Measurements from ENCODE around the gene ANO1. TPM values are rescaled to one million over a fixed set of nuclear protein-coding genes. Genes with fewer than 3 reads are reported as not detected.

ANO1 gene
- total RNA-seq, 1 experiment from 2014 or later: 184 TPM

DNA sequence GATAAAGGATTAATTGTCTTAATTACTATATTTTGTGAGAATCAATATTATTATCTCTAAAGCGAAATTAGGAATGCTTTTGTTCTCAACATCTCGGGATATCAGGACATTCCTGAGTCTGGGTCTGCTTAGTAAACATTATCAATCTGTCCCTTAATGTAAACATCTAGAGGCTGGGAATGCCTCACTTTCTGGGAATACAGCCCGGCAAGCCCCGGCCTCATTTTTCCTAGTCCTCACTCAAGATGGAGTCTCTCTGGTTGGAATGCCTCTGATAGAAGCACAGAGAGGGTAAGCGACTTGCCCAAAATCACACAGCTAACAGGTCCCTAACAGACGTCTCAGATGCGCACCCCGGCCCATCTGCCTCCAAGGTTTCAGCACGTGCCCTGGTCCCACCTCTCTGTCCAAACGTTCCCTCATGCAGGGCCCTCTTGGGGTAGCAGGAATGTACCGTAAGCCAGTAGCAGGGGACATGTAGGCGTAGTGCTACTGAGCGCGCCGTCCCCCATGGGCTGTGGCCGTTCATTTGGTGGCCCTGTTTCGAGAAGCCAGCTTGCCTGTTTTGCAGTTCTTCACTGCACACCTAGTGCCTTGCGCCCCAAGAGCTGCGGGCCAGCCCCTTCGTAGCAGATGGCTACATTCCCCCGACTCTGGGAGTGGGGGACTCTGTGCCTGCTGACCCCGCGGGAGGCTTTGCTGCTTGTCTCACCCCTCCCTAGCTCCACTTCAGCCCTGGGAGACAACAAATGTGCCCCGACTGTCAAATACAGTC, 62.8 kb downstream of the ANO1 start:
- no peaks in the 10 kb centered on the region for H3K9me2 ChIP-seq (replicated peaks; ENCODE audit: low read length)
- H3K36me3 ChIP-seq (ENCODE audit: low read depth, low read length): peaks cover 41% of the 10 kb centered on the region
- H3K4me3 ChIP-seq (ENCODE audit: low read length): no peak overlapping the region
- H3K27me3 ChIP-seq (ENCODE audit: low read length): no peaks in the 10 kb centered on the region
- H3K79me2 ChIP-seq (ENCODE audit: low read length): no peaks in the 10 kb centered on the region
- intact Hi-C loops (cut with micrococcal nuclease): loop anchor here (5.0 kb wide), 1 partner anchor 224 kb away; no protein-coding TSS in a partner anchor
- DNase-seq (no peak), ATAC-seq (no peak)
- no peaks in the 10 kb centered on the region for H4K20me1 ChIP-seq (ENCODE audit: low read length)
- H3K4me2 ChIP-seq (ENCODE audit: low read length): no peak overlapping the region
- CTCF ChIA-PET: no interaction called here
- POLR2A ChIA-PET (ENCODE audit: unreplicated experiment): no interaction called here
- H3F3A ChIP-seq (ENCODE audit: low read length, unreplicated experiment): peaks cover 5% of the 10 kb centered on the region
- no TSS peak for BruUV-seq (replicated peaks)
- peaks cover 33% of the 10 kb centered on the region for H3K4me1 ChIP-seq (ENCODE audit: insufficient read depth, low read length)
- TF ChIP-seq EZH2 (IDR thresholded peaks at IDR 0.05; ENCODE audit: low read length, unreplicated experiment): no peak
- peak overlapping the region; percentile 62 for H3K27ac ChIP-seq (ENCODE audit: low read length)
- 0 out of 2 replicates have a peak overlapping the region, but pooled peaks have one; percentile 9 for H3K9ac ChIP-seq (ENCODE audit: low read length)
- no peaks in the 10 kb centered on the region for H3K9me3 ChIP-seq (ENCODE audit: low read length)
- no peak overlapping the region for H2AFZ ChIP-seq (ENCODE audit: low read length)

DNA sequence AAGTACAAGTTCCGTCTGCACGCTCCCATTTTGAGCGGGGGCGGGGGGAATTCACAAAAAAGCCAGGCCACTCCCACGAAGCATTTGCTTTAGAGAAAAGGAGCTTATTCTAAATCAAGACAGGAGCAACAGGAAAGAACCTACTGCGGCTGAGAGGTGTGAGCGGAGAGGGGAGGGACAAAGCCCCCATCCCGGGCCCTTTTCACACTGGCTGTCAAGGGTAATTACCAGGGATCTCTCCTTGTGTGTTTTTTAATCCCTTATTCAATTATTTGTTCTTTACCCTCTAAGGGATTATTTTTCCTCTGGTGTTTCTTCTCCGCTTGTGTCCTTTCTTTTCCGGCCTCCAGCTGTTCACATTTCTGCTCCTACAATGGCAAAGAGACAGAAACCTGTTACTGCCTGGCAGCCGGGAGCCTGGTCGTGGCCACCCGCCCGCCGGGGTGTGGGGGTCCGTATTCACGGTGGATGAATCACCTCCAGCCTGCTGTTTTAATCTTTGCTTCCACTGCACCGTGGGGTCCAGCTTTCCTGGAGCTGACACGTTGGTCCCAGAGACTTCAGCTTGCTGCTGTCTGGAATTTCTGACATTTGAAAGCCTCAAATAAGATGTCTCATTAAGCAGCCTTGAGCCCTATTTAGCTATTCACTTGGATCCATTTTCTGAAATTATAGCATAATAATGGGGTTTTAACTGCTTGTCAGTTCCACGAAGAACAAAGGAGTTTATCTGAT, 63.5 kb downstream of the ANO1 start:
- ChIA-PET POLR2A (ENCODE audit: unreplicated experiment) (no interaction called here), CTCF (interaction anchor here (0.5 kb wide), 1 partner anchor 35 kb away, joined by 19 read pairs; no protein-coding TSS in a partner anchor)
- Histone ChIP-seq H3K36me3 (ENCODE audit: low read depth, low read length) (peaks cover 34% of the 10 kb centered on the region), H3K9ac (ENCODE audit: low read length) (peak overlapping the region; percentile 9; the same call in 1 of the 2 replicates), H3K4me1 (ENCODE audit: insufficient read depth, low read length) (peaks cover 33% of the 10 kb centered on the region), H3K4me2 (ENCODE audit: low read length) (peak overlapping the region; percentile 10; the same call in 1 of the 2 replicates), H2AFZ (ENCODE audit: low read length) (no peak overlapping the region), H3K79me2 (ENCODE audit: low read length) (no peaks in the 10 kb centered on the region), H3K9me3 (ENCODE audit: low read length) (no peaks in the 10 kb centered on the region), H4K20me1 (ENCODE audit: low read length) (no peaks in the 10 kb centered on the region), H3K9me2 (replicated peaks; ENCODE audit: low read length) (no peaks in the 10 kb centered on the region), H3K4me3 (ENCODE audit: low read length) (no peak overlapping the region; the same call in 1 of the 2 replicates), H3K27me3 (ENCODE audit: low read length) (no peaks in the 10 kb centered on the region), H3F3A (ENCODE audit: low read length, unreplicated experiment) (peaks cover 5% of the 10 kb centered on the region), H3K27ac (ENCODE audit: low read length) (peak overlapping the region; percentile 62)
- intact Hi-C loops (cut with micrococcal nuclease): loop anchor here (5.0 kb wide), 1 partner anchor 224 kb away; no protein-coding TSS in a partner anchor
- DNase-seq (no peak), ATAC-seq (peak; percentile 9; the same call in 1 of the 2 replicates)
- TF ChIP-seq, protein P1, sequence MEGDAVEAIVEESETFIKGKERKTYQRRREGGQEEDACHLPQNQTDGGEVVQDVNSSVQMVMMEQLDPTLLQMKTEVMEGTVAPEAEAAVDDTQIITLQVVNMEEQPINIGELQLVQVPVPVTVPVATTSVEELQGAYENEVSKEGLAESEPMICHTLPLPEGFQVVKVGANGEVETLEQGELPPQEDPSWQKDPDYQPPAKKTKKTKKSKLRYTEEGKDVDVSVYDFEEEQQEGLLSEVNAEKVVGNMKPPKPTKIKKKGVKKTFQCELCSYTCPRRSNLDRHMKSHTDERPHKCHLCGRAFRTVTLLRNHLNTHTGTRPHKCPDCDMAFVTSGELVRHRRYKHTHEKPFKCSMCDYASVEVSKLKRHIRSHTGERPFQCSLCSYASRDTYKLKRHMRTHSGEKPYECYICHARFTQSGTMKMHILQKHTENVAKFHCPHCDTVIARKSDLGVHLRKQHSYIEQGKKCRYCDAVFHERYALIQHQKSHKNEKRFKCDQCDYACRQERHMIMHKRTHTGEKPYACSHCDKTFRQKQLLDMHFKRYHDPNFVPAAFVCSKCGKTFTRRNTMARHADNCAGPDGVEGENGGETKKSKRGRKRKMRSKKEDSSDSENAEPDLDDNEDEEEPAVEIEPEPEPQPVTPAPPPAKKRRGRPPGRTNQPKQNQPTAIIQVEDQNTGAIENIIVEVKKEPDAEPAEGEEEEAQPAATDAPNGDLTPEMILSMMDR (conservative IDR thresholded peaks at IDR 0.05; ENCODE audit: low read depth, low read length): no peak
- TF ChIP-seq EZH2phosphoT487 (IDR thresholded peaks at IDR 0.05; ENCODE audit: borderline replicate concordance, low read length) (no peak), EZH2 (IDR thresholded peaks at IDR 0.05; ENCODE audit: low read length, unreplicated experiment) (no peak)
- no TSS peak for BruUV-seq (replicated peaks)

GRCh38 chr11:70142221-70142875, 64.2 kb downstream of the ANO1 start:
- TF ChIP-seq, protein P1 (conservative IDR thresholded peaks at IDR 0.05; ENCODE audit: low read depth, low read length): no peak
- no peak for TF ChIP-seq EZH2phosphoT487 (IDR thresholded peaks at IDR 0.05; ENCODE audit: borderline replicate concordance, low read length)
- no peak for TF ChIP-seq EZH2 (IDR thresholded peaks at IDR 0.05; ENCODE audit: low read length, unreplicated experiment)
- H3K9me3 ChIP-seq (ENCODE audit: low read length): no peaks in the 10 kb centered on the region
- no peak overlapping the region for H3K9ac ChIP-seq (ENCODE audit: low read length)
- H3K4me2 ChIP-seq (ENCODE audit: low read length): peak overlapping the region; percentile 10; the same call in 1 of the 2 replicates
- ChIA-PET POLR2A (ENCODE audit: unreplicated experiment) (no interaction called here), CTCF (no interaction called here)
- no peaks in the 10 kb centered on the region for H4K20me1 ChIP-seq (ENCODE audit: low read length)
- intact Hi-C loops (cut with micrococcal nuclease): loop anchor here (5.0 kb wide), 1 partner anchor 225 kb away; no protein-coding TSS in a partner anchor
- no peaks in the 10 kb centered on the region for H3K9me2 ChIP-seq (replicated peaks; ENCODE audit: low read length)
- ATAC-seq (peak; percentile 90), DNase-seq (peak; percentile 87)
- H3K36me3 ChIP-seq (ENCODE audit: low read depth, low read length): peaks cover 30% of the 10 kb centered on the region
- no peak overlapping the region for H2AFZ ChIP-seq (ENCODE audit: low read length)
- H3K79me2 ChIP-seq (ENCODE audit: low read length): no peaks in the 10 kb centered on the region
- H3K4me1 ChIP-seq (ENCODE audit: insufficient read depth, low read length): peaks cover 33% of the 10 kb centered on the region
- H3K4me3 ChIP-seq (ENCODE audit: low read length): no peak overlapping the region
- no peaks in the 10 kb centered on the region for H3K27me3 ChIP-seq (ENCODE audit: low read length)
- BruUV-seq (replicated peaks): no TSS peak
- peak overlapping the region; percentile 62 for H3K27ac ChIP-seq (ENCODE audit: low read length)
- H3F3A ChIP-seq (ENCODE audit: low read length, unreplicated experiment): peaks cover 5% of the 10 kb centered on the region

All from PC-3 (cell line).